GM19023 (cell line): ENCODE measurements around the gene PLEKHA6.
"Not testable (repeated sequence)": the region's sequence is repeated elsewhere in the genome, so short reads cannot be mapped to it uniquely, and the experiment has no call there.

Experiments
- ATAC-seq: cut with Tn5 transposase; IDR thresholded peaks from one replicate; pipeline ENCODE4 v1.9.1; 2021; ENCODE audit warnings: mild to moderate bottlenecking, moderate library complexity; ENCODE audit not compliant: unreplicated experiment

The PLEKHA6 gene

DNA sequence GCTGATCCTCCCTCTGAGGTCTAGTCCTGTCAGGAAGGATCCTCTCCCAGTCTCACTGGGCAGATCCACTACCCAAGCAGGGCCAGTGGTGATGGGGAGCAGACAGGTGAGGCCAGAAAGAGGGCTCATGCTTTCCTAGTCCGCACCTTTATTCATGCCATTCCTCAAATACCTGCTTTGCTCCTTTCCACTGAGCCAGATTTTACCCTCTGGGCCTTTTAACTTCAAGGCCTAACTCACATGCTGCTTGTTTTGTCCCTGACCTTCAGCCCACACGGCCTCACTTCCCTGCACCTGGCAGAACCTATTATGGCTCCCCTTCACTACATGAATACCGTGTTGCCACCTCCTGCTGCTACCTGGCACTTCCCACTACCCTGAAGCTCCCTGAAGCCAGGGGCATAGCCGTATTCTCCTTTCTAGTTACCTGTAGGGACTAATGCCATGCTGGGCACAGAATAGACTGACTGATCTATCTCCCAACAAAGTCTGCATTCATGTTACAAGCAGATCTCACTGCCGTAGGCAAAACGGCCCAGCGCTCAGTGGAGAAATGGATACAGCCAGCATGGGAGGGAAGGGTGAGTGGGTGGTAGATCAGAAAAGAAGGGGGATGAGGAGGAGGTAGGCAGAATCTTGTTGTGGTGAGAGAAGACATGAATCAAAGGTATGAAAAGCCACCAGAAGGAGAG, 109.8 kb downstream of the PLEKHA6 start:
- no peak for ATAC-seq

DNA sequence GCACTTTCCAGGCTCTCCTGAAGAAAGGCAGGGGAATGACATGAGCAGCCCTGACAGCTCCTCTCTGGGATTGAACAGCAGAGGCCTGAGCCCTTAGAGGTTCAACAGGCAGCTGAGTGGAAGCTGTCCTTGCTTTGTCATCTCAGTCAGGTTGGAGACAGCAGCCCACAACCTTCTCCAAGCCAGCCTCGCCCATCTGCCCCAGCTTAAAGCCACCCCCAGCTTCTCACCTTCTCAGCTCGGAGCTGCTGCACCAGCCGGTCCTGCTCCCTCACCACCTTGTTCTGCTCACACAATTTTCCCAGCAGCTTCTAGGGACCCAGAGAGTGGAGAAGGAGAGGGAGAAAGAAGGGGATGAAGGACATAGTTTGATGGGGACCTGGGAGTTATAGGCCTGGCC, 110.8 kb downstream of the PLEKHA6 start:
- ATAC-seq = no peak

DNA sequence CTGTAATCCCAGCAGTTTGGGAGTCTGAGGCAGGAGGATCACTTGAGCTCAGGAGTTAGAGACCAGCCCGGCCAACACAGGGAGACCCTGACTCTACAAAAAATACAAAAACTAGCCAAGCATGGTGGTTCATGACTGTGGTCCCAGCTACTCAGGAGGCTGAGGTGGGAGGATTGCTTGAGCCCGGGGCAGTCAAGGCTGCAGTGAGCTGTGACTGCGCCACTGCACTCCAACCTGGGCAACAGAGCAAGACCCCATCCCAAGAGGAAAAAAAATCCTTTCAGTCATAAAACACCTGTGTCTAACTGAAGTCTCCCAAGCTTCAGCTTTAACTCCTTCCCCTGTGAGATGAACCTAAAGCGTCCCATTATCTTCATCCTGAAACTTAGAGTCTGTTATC, 112.9 kb downstream of the PLEKHA6 start:
- no peak for ATAC-seq

DNA sequence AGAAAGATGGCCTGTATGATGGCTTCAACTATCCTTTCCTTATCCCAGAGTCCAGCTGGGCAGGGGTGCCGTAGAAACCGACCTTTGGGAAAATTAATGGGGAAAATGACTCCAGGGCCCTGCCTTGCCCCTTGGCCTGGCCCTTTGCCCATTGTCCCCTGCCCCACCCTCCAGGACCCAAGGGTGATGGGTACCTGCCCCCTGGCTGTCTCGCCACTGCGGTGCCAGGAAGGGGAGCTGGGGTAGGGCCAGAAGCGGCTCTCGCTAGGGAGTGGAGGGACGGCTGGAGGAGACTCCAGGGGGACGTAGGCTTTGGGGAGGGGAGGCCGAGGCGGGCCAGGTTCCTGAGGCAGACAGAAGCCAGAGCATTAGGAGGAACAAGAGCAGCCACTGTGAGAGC, 116.8 kb downstream of the PLEKHA6 start:
- no peak for ATAC-seq

DNA sequence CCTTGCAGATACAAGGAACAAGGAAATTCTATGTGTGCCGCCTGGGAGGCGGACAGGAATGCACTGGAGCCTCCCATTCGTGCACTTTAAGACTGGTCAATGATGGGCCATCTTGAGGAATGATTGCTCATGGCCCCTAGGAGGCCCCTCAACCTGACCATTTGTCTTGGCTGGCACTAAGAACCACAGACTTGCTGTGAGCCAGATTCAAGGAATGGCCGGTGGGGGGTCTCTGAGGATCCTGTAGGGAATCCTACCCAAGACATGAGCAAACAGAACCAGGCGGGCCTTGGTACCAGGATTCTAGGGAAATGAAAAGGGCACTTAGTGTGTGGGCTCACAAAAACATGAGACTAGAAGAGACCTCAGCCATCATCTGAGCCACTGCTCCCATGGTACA, 117.8 kb downstream of the PLEKHA6 start:
- ATAC-seq = no peak

DNA sequence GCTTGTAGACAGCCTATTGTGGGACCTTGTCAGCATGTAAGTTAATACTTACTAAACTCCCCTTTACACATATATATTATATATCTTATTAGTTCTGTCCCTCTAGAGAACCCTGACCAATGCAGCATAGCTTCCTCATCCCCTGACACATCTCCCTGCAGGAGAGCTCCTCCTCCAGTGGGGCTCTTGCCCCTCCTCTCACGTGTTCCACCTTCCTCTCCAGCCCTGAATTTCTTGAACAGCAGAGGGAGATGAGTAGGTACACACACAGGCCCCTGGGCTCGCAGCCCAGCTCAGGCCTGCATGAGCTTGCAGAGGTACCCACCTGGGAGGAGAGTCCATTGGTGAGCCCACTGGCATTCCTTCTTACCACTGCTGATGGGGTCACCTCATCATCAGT, 118.7 kb downstream of the PLEKHA6 start:
- ATAC-seq = no peak

DNA sequence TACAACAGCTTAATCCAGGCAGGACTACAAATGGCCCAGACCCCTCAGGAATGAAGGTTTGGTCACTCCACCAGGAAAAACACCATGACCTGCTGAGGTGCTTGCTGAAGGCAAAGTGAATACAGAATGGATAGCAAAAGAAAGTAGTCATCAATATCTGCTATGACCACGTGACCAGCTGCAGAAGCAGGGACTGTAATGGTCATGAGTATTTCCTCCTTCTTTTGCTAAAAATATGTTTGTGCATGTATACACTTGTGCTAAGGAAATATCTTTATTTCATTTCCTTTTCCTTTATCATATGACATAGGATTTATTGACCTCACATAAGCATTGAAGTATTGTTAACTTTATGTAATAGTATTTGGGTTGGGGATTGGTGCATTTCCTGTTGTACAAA, 119.5 kb downstream of the PLEKHA6 start:
- no peak for ATAC-seq

DNA sequence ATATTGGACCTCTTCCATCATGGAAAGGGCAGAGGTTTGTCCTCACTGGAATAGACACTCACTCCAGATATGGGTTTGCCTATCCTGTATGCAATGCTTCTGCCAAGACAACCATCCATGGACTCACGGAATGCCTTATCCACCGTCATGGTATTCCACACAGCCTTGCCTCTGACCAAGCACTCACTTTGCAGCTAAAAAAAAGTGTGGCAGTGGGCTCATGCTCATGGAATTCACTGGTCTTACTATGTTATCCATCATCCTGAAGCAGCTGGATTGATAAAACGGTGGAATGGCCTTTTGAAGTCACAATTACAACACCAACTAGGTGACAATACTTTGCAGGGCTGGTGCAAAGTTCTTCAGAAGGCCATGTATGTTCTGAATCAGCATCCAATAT, 120.3 kb downstream of the PLEKHA6 start:
- not testable (repeated sequence) for ATAC-seq

DNA sequence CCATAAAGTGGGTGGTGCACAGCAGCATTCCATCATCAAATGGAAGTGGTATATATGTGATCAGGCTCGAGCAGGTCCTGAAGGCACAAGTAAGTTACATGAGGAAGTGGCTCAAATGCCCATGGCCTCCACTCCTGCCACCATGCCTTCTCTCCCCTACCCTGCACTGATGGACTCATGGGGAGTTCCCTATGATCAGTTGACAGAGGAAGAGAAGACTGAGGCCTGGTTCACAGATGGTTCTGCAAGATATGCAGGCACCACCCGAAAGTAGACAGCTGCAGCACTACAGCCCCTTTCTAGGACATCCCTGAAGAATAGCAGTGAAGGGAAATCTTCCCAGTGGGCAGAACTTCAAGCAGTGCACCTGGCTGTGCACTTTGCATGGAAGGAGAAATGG, 121.2 kb downstream of the PLEKHA6 start:
- ATAC-seq = not testable (repeated sequence)

DNA sequence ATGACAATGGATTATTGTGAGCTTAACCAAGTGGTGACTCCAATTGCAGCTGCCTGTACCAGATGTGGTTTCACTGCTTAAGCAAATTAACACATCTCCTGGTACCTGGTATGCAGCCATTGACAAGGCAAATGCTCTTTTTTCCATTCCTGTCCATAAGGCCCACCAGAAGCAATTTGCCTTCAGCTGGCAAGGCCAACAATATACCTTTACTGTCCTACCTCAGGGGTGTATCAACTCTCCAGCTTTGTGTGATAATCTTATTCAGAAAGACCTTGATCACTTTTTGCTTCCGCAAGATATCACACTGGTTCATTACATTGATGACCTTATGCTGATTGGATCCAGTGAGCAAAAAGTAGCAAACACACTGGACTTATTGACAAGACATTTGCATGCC, 122.2 kb downstream of the PLEKHA6 start:
- ATAC-seq = not testable (repeated sequence)

DNA sequence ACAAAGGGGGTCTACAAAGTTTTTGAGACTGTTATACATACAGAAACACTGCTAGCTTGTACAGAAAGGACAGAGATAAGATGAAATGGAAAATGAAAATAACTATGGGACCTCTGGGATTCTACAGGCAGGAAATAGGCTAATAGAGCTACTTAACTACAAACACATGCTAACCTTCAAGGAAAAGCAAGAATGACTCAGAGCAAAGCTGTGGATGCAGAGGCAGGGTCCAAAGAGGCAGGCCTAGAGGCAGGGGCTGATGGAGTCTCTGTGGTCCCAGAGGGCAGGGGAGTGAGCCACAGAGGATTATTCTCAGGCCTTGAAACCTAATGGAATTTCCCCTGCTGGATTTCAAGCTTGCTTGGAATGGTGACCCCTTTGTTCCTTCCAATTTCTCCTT, 127.2 kb downstream of the PLEKHA6 start:
- ATAC-seq = no peak

DNA sequence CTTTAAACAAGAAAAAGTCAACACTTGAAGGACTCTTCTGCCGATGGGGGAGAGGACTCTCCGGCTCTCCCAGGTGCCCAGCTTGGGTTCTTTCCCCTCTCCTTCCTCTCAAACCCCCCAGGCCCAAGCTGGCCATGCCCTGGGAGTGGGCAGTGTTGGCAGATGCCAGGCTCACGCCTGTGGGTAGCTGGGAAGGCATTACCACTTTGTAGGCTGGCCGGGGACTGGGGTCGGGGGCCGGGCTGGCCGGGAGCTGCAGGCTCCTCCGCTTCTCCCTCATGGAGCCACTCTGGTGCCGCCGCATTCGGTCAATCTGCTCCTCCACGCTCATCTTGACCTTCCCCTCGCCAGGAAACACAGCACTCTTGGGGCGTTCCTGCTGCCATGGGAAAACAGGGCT, 129.5 kb downstream of the PLEKHA6 start:
- no peak for ATAC-seq

DNA sequence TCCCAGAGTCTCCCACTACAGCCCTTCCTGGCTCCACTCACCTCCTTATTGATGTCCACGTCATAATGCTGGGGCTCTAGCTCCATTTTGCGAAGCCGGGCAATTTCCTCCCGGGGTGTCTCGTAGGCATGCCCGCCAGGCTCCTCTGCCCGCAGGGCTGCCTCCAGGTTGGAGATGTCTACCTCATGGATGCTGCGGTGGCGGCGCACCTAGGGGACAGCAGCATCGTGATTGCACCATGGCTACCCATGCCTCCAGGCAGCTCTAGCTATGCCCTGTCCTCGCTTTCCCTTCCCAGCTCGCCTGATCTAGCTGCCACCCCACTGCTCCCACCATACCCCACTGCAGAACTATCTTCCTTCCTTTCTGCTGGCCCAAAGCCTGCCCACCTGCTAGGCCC, 130.8 kb downstream of the PLEKHA6 start:
- ATAC-seq = no peak

DNA sequence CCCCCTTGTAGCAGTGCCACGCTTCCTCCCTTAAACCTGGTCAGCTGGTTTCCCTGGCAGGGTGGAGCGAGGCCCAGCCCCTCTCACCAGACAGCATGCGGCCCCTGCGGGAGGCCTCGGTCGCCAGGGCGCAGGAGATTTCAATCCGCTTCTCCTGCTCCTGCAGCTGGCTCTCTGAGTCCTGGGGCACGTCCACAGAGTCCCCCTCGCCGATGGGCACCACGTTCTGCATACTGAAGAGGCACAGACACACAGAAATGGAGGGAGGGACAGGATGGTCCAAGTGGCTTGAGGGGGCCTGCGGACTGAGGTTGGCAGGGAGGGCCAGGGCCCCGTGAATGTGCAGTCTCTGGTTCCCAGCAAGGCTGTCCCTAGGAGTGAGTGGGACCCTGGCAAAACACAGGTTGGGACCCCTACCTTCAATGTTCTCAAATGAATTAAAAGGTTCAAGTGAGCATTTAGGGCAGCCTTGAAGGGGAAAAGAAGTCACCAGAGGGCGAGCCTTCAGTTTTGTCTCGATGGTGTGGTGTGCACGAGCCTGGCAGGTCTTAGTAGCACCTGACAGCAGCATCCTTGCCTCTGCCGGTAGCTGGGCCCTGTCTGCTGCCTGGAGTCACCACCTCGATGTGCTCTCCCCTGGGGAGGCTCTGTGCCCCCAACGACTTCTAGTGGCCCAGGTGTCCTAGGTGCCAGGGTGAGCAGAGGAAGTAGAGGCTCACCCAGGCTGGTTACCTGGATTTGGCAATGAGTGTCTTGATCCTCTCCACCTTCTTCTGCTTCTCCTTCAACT, 131.5 kb downstream of the PLEKHA6 start:
- ATAC-seq = no peak

DNA sequence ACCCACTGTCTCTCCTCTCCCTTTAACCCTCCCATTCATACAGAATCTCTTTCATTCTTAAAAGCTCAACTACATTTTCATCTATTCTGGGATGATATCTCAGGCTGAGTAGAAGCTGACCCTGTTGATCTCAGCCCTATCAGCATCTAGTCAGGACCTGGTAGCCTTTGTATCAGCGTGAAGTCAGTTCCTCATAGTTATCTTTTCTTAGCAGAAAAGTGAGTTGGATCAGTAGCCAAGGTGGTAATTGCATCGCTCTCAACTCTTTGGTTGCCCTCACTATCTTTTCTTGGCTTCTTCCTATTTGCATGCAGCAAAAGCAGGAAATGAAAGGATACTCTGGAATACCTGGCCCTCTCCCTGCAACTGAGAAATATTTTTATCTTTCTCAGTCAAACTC, 132.4 kb downstream of the PLEKHA6 start:
- no peak for ATAC-seq

DNA sequence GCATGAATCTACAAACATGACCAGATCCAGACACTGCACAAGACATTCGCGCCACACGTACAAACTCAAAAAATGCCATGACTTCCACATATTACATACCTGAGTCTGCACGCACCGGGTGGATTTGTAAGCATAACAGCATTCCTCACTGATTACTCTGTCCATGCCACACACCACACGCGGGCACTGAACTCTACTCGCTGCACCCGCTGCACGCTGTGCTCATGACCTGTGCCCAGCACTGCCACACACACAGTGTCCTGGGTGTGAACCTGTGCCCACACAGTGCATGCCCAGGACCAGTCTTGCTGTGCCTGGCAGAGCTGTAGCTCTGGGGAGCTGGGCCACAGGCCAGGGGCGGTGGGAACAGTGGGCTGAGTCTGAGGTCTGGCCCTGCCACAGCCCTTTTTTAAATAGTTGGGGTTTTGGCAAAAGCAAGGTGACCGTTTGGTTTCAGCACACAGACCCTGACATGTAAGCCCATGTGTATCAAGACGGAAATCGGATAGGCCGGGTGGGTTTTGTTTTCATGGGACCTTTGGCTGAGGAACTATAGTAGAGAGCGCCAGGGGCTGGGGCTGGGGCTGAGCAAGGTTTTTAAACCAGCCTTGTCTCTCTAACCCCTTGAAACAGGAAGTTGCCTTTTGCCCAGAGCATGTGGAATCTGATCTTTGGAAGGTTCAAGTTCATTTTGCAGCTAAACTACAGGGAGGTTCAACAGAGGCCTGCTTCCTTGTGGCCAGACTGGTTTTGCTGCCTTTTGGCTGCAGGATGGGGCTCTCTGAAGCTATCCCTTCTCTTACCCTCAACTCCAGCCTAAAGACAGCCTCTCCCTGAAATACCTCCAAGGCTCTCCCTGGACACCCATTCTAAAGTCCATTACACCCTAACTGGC, 133.6 kb downstream of the PLEKHA6 start:
- no peak for ATAC-seq

DNA sequence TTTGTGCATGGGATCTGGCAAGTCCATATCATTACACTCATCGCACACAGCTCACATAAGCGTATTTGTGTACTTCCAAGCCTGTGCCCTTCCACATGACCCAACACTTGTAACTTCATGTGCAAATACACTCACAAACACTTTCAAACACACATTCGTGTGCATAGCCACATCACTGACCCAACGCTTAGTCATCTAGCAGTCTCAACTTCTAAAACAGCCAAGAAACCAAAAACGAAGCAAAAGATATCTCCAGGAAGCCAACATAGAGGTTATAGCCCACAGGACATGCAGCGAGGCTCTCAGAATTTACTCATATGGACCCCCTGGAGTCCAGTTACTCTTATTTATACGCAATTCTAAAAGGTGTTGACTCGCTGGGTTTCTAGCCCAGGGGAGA, 135.1 kb downstream of the PLEKHA6 start:
- no peak for ATAC-seq

DNA sequence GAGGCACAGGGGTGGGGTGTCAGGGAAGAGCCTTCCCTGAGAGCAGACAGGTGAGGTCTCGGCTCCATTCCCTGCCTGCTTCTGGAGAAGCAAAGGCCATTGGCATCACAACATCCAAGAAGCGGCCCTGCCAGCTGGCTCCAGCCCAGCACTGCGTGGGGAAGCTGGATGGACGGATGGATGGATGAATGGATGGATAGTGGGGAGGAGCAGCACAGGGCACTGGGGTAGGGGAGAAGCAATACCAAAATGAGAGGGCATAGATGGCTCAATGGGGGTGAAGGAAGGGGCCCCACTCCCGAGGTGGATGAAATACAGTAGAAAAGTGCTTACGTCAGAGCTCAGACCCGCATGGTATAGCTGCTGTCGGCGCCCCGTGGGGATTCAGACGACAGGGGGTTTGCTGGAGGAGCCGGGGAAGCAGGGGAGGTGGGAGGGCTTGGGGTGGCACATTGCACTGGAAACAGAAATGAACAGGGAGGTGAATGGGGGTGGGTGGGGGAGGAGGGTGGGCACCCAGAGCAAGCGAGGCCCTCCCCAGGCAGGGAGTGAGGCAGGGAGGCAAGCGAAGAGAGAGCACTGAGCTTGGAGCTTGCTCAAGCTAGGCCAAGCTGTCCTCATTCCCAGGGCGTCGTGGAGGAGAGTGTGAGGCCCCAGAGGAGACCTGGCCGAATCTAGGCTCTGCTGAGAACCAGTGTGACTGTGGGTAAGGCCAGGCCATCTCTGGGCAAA, 136.4 kb downstream of the PLEKHA6 start:
- no peak for ATAC-seq

DNA sequence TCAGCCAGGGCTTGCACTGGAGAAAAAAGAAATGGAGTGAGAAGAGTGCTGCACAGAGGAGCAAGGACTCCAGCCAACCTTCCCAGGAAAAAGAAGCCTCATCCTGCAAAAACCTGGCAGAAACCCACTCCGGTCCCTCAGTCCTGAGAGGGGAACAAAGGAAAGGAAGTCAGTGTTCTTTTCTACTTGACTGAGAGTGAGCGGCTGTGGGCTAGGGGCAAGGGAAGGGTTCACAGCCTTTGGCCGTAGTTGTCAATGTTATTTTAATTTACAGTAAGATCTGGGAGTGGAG, 137.0 kb downstream of the PLEKHA6 start:
- ATAC-seq = no peak

DNA sequence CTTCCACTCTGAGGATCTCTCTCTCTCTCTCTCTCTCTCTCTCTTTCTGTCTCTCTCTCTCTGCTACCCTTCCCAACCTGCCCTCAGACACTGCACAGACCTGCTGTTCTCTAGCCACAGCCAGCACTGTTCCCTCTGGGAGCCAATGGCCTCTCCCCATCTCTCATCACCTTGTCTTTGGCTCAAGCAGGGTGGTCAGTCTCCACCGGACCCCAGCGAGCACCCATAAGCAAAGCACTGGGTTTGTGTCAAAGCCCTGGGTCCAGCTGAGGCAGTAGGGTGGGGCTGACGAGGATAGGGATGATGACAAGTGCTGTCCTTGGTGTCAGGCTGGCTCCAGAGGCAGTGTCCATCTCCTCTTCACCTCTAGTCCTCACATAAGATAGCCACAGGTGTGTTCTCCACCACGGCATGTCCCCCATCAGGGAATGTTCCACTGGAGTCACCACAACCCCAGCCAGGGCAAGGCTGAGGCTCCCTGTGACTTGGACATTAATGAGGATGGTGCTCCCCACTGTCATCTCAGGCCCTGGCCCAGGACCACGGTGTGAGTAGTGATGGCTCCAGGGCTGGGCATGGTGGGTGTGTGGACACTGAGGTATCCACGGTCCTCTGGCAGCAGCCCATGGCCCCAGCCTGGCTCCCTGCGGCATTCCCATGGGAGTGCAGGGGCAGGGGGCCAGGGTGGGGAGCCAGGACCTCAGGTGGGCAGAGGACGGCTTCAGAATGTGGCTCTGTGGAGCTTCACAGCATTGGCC, 137.5 kb downstream of the PLEKHA6 start:
- no peak for ATAC-seq
